ENCODE measurements around the gene ADA. TPM values are rescaled to one million over a fixed set of nuclear protein-coding genes. Genes with fewer than 3 reads are reported as not detected.

ADA gene
- total RNA-seq, 1 donor from 2014 or later, result 67.5 TPM

GRCh38 chr20:44637522-44638372 lies 13.8 kb downstream of the ADA start:
- H3K27me3 Mint-ChIP-seq (ENCODE audit: low read depth, unreplicated experiment), result no peaks in the 10 kb centered on the region
- H3K27ac Mint-ChIP-seq (ENCODE audit: unreplicated experiment), result no peak overlapping the region
- DNase-seq (ENCODE audit: low read depth) (no peak), FAIRE-seq (no peak)
- Histone ChIP-seq H3K9ac (ENCODE audit: low read length) (no peak overlapping the region), H3K27me3 (ENCODE audit: insufficient read depth, low read length) (no peaks in the 10 kb centered on the region), H4K20me1 (ENCODE audit: insufficient read depth, low read length) (no peaks in the 10 kb centered on the region), H2AFZ (ENCODE audit: low read depth, low read length) (no peak overlapping the region), H3K79me2 (ENCODE audit: insufficient read depth, low read length) (no peaks in the 10 kb centered on the region), H3K27ac (ENCODE audit: low read depth, low read length) (no peak overlapping the region), H3K9me3 (ENCODE audit: insufficient read depth, low read depth, low read length) (no peaks in the 10 kb centered on the region), H3K4me1 (ENCODE audit: insufficient read depth, low read length) (peaks cover 10% of the 10 kb centered on the region), H3K4me2 (ENCODE audit: low read length) (no peak overlapping the region), H3K4me3 (ENCODE audit: insufficient read depth, low read depth, low read length) (no peak overlapping the region), H3K36me3 (ENCODE audit: insufficient read depth, low read length) (no peaks in the 10 kb centered on the region)
- H3K4me3 Mint-ChIP-seq (ENCODE audit: unreplicated experiment), result no peak overlapping the region
- H3K4me1 Mint-ChIP-seq (ENCODE audit: low read depth, unreplicated experiment), result peaks cover 13% of the 10 kb centered on the region
- TF ChIP-seq EZH2 (IDR thresholded peaks at IDR 0.05; ENCODE audit: insufficient read depth, low read length) (no peak), CTCF (IDR thresholded peaks at IDR 0.05; ENCODE audit: insufficient read depth, low read depth, low read length) (no peak)
- peaks cover 19% of the 10 kb centered on the region for H3K36me3 Mint-ChIP-seq (ENCODE audit: low read depth, unreplicated experiment)
- H3K9me3 Mint-ChIP-seq (ENCODE audit: unreplicated experiment), result peaks cover 6% of the 10 kb centered on the region

GRCh38 chr20:44637042-44637441 lies 14.5 kb downstream of the ADA start:
- Mint-ChIP-seq H3K9me3 (ENCODE audit: unreplicated experiment) (peaks cover 6% of the 10 kb centered on the region), H3K36me3 (ENCODE audit: low read depth, unreplicated experiment) (peaks cover 19% of the 10 kb centered on the region), H3K4me3 (ENCODE audit: unreplicated experiment) (no peak overlapping the region), H3K27ac (ENCODE audit: unreplicated experiment) (no peak overlapping the region), H3K27me3 (ENCODE audit: low read depth, unreplicated experiment) (no peaks in the 10 kb centered on the region), H3K4me1 (ENCODE audit: low read depth, unreplicated experiment) (peaks cover 6% of the 10 kb centered on the region)
- peaks cover 3% of the 10 kb centered on the region for H3K4me1 ChIP-seq (ENCODE audit: insufficient read depth, low read length)
- H3K4me2 ChIP-seq (ENCODE audit: low read length), result no peak overlapping the region
- no peak for FAIRE-seq
- no peaks in the 10 kb centered on the region for H3K27me3 ChIP-seq (ENCODE audit: insufficient read depth, low read length)
- TF ChIP-seq CTCF (IDR thresholded peaks at IDR 0.05; ENCODE audit: insufficient read depth, low read depth, low read length) (no peak), EZH2 (IDR thresholded peaks at IDR 0.05; ENCODE audit: insufficient read depth, low read length) (no peak)
- H3K9me3 ChIP-seq (ENCODE audit: insufficient read depth, low read depth, low read length), result no peaks in the 10 kb centered on the region
- H3K36me3 ChIP-seq (ENCODE audit: insufficient read depth, low read length), result no peaks in the 10 kb centered on the region
- no peak overlapping the region for H3K27ac ChIP-seq (ENCODE audit: low read depth, low read length)
- no peak overlapping the region for H3K9ac ChIP-seq (ENCODE audit: low read length)
- H4K20me1 ChIP-seq (ENCODE audit: insufficient read depth, low read length), result no peaks in the 10 kb centered on the region
- H3K4me3 ChIP-seq (ENCODE audit: insufficient read depth, low read depth, low read length), result no peak overlapping the region
- no peaks in the 10 kb centered on the region for H3K79me2 ChIP-seq (ENCODE audit: insufficient read depth, low read length)
- no peak overlapping the region for H2AFZ ChIP-seq (ENCODE audit: low read depth, low read length)
- no peak for DNase-seq (ENCODE audit: low read depth)

GRCh38 chr20:44635877-44636276 lies 15.6 kb downstream of the ADA start:
- Mint-ChIP-seq H3K36me3 (ENCODE audit: low read depth, unreplicated experiment) (peaks cover 21% of the 10 kb centered on the region), H3K4me1 (ENCODE audit: low read depth, unreplicated experiment) (no peaks in the 10 kb centered on the region), H3K9me3 (ENCODE audit: unreplicated experiment) (peaks cover 6% of the 10 kb centered on the region), H3K27me3 (ENCODE audit: low read depth, unreplicated experiment) (no peaks in the 10 kb centered on the region), H3K4me3 (ENCODE audit: unreplicated experiment) (no peak overlapping the region), H3K27ac (ENCODE audit: unreplicated experiment) (no peak overlapping the region)
- H3K36me3 ChIP-seq (ENCODE audit: insufficient read depth, low read length), result no peaks in the 10 kb centered on the region
- no peaks in the 10 kb centered on the region for H3K79me2 ChIP-seq (ENCODE audit: insufficient read depth, low read length)
- no peak overlapping the region for H3K4me3 ChIP-seq (ENCODE audit: insufficient read depth, low read depth, low read length)
- no peaks in the 10 kb centered on the region for H3K4me1 ChIP-seq (ENCODE audit: insufficient read depth, low read length)
- DNase-seq (ENCODE audit: low read depth), result no peak
- H3K27ac ChIP-seq (ENCODE audit: low read depth, low read length), result no peak overlapping the region
- H3K27me3 ChIP-seq (ENCODE audit: insufficient read depth, low read length), result no peaks in the 10 kb centered on the region
- H3K9me3 ChIP-seq (ENCODE audit: insufficient read depth, low read depth, low read length), result no peaks in the 10 kb centered on the region
- no peak overlapping the region for H3K9ac ChIP-seq (ENCODE audit: low read length)
- no peaks in the 10 kb centered on the region for H4K20me1 ChIP-seq (ENCODE audit: insufficient read depth, low read length)
- no peak for FAIRE-seq
- no peak overlapping the region for H2AFZ ChIP-seq (ENCODE audit: low read depth, low read length)
- H3K4me2 ChIP-seq (ENCODE audit: low read length), result no peak overlapping the region
- TF ChIP-seq CTCF (IDR thresholded peaks at IDR 0.05; ENCODE audit: insufficient read depth, low read depth, low read length) (no peak), EZH2 (IDR thresholded peaks at IDR 0.05; ENCODE audit: insufficient read depth, low read length) (no peak)
